Measurements from ENCODE around the gene CCDC107. TPM values are rescaled to one million over a fixed set of nuclear protein-coding genes. Genes with fewer than 3 reads are reported as not detected.

Gene CCDC107
- total and polyA plus RNA-seq, 8 donors: 13.8 to 84.7 (median 23.0) TPM

GRCh38 chr9:35618325-35618727 lies 39.8 kb upstream of the CCDC107 start, which contains the start of gene CD72:
Gene CD72, minus strand, starts transcription at chr9:35618413. Its CDS starts 110 bp downstream, at chr9:35618303.
- H3K4me3 ChIP-seq: peak within 1 kb of the TSS in 3 of 4 donors; percentile 20 to 45 (median 28)
- 69 to 75% methylated on average over 7 of the region's 7 CpGs for WGBS, 2 donors
- DNase-seq (no peak), FAIRE-seq (no peak), ATAC-seq (peak in 3 of 4 donors; percentile 48 to 73 (median 56))
- H3K4me1 ChIP-seq: no peaks in the 10 kb centered on the region
- TF ChIP-seq CTCF (IDR thresholded peaks at IDR 0.05): no peak
- no peaks in the 10 kb centered on the region for H3K27me3 ChIP-seq
- no peaks in the 10 kb centered on the region for H3K9me3 ChIP-seq
- H3K36me3 ChIP-seq: no peaks in the 10 kb centered on the region
- H3K27ac ChIP-seq: peak within 1 kb of the TSS in 2 of 4 donors; percentile 19 to 22
- intact Hi-C loops (cut with DNase I): no loop called here

- H3K27me3 ChIP-seq: no peaks in the 10 kb centered on the region
- no peak overlapping the region for H3K4me3 ChIP-seq
- peak overlapping the region in 2 of 4 donors; percentile 19 to 22 for H3K27ac ChIP-seq
- ATAC-seq: peak in 2 of 4 donors; percentile 45 to 51
- no peaks in the 10 kb centered on the region for H3K4me1 ChIP-seq
- H3K36me3 ChIP-seq: no peaks in the 10 kb centered on the region
- WGBS, 2 donors: 86 to 87% methylated on average over 17 of the region's 17 CpGs
- DNase-seq: peak in 2 of 6 donors; percentile 24 to 35
- no peak for FAIRE-seq
- no peak for TF ChIP-seq CTCF (IDR thresholded peaks at IDR 0.05)
- H3K9me3 ChIP-seq: no peaks in the 10 kb centered on the region
- intact Hi-C loops (cut with DNase I): no loop called here
These were observed 39.0 kb upstream of the CCDC107 start for GRCh38 chr9:35618854-35619799.

GRCh38 chr9:35619800-35620158 lies 38.3 kb upstream of the CCDC107 start:
- ATAC-seq (no peak), FAIRE-seq (no peak), DNase-seq (no peak)
- Histone ChIP-seq H3K4me3 (no peak overlapping the region), H3K36me3 (no peaks in the 10 kb centered on the region), H3K9me3 (no peaks in the 10 kb centered on the region), H3K27me3 (no peaks in the 10 kb centered on the region), H3K27ac (no peak overlapping the region), H3K4me1 (no peaks in the 10 kb centered on the region)
- intact Hi-C loops (cut with DNase I): no loop called here
- no peak for TF ChIP-seq CTCF (IDR thresholded peaks at IDR 0.05)
- WGBS, 2 donors: 57 to 70% methylated on average over 2 of the region's 2 CpGs

- Histone ChIP-seq H3K4me3 (no peak overlapping the region), H3K27me3 (no peaks in the 10 kb centered on the region), H3K4me1 (no peaks in the 10 kb centered on the region), H3K36me3 (no peaks in the 10 kb centered on the region), H3K9me3 (no peaks in the 10 kb centered on the region), H3K27ac (no peak overlapping the region)
- no peak for ATAC-seq
- WGBS, 2 donors: 83 to 92% methylated on average over 2 of the region's 2 CpGs
- no peak for DNase-seq
- intact Hi-C loops (cut with DNase I): no loop called here
- TF ChIP-seq CTCF (IDR thresholded peaks at IDR 0.05): no peak
- no peak for FAIRE-seq
These were observed 30.5 kb upstream of the CCDC107 start for GRCh38 chr9:35627575-35627974.
